Measurements from ENCODE around the gene LGALS7. TPM values are rescaled to one million over a fixed set of nuclear protein-coding genes. Genes with fewer than 3 reads are reported as not detected.

Gene LGALS7
- total RNA-seq, 1 donor from 2014 or later: not detected

- no peak overlapping the region for H3K4me3 Mint-ChIP-seq (ENCODE audit: unreplicated experiment)
- peaks cover 5% of the 10 kb centered on the region for H3K36me3 Mint-ChIP-seq (ENCODE audit: unreplicated experiment)
- peaks cover 7% of the 10 kb centered on the region for H3K9me3 Mint-ChIP-seq (ENCODE audit: unreplicated experiment)
- H3K4me1 Mint-ChIP-seq (ENCODE audit: low read depth, unreplicated experiment): no peaks in the 10 kb centered on the region
- DNase-seq: no peak
- H3K27ac Mint-ChIP-seq (ENCODE audit: unreplicated experiment): no peak overlapping the region
- peaks cover 8% of the 10 kb centered on the region for H3K27me3 Mint-ChIP-seq (ENCODE audit: unreplicated experiment)
- no peak for TF ChIP-seq CTCF (IDR thresholded peaks at IDR 0.05; ENCODE audit: partially characterized antibody, unreplicated experiment)
These were observed 31.0 kb downstream of the LGALS7 start for GRCh38 chr19:38742296-38742695.

GRCh38 chr19:38741670-38742069 is 31.6 kb downstream of the LGALS7 start:
- Mint-ChIP-seq H3K36me3 (ENCODE audit: unreplicated experiment) (peaks cover 5% of the 10 kb centered on the region), H3K4me1 (ENCODE audit: low read depth, unreplicated experiment) (no peaks in the 10 kb centered on the region), H3K27ac (ENCODE audit: unreplicated experiment) (no peak overlapping the region), H3K9me3 (ENCODE audit: unreplicated experiment) (peaks cover 7% of the 10 kb centered on the region), H3K27me3 (ENCODE audit: unreplicated experiment) (peaks cover 8% of the 10 kb centered on the region), H3K4me3 (ENCODE audit: unreplicated experiment) (no peak overlapping the region)
- no peak for TF ChIP-seq CTCF (IDR thresholded peaks at IDR 0.05; ENCODE audit: partially characterized antibody, unreplicated experiment)
- peak; percentile 12 for DNase-seq

- peaks cover 8% of the 10 kb centered on the region for H3K27me3 Mint-ChIP-seq (ENCODE audit: unreplicated experiment)
- no peak for DNase-seq
- H3K4me1 Mint-ChIP-seq (ENCODE audit: low read depth, unreplicated experiment): no peaks in the 10 kb centered on the region
- peaks cover 7% of the 10 kb centered on the region for H3K9me3 Mint-ChIP-seq (ENCODE audit: unreplicated experiment)
- peaks cover 5% of the 10 kb centered on the region for H3K36me3 Mint-ChIP-seq (ENCODE audit: unreplicated experiment)
- H3K27ac Mint-ChIP-seq (ENCODE audit: unreplicated experiment): no peak overlapping the region
- H3K4me3 Mint-ChIP-seq (ENCODE audit: unreplicated experiment): no peak overlapping the region
- TF ChIP-seq CTCF (IDR thresholded peaks at IDR 0.05; ENCODE audit: partially characterized antibody, unreplicated experiment): no peak
These were observed 32.4 kb downstream of the LGALS7 start for GRCh38 chr19:38740932-38741331.

- H3K9me3 Mint-ChIP-seq (ENCODE audit: unreplicated experiment): peaks cover 7% of the 10 kb centered on the region
- DNase-seq: no peak
- H3K4me1 Mint-ChIP-seq (ENCODE audit: low read depth, unreplicated experiment): no peaks in the 10 kb centered on the region
- TF ChIP-seq CTCF (IDR thresholded peaks at IDR 0.05; ENCODE audit: partially characterized antibody, unreplicated experiment): no peak
- no peak overlapping the region for H3K27ac Mint-ChIP-seq (ENCODE audit: unreplicated experiment)
- no peak overlapping the region for H3K4me3 Mint-ChIP-seq (ENCODE audit: unreplicated experiment)
- H3K36me3 Mint-ChIP-seq (ENCODE audit: unreplicated experiment): peaks cover 5% of the 10 kb centered on the region
- peaks cover 8% of the 10 kb centered on the region for H3K27me3 Mint-ChIP-seq (ENCODE audit: unreplicated experiment)
These were observed 33.1 kb downstream of the LGALS7 start for GRCh38 chr19:38740257-38740592.

DNA sequence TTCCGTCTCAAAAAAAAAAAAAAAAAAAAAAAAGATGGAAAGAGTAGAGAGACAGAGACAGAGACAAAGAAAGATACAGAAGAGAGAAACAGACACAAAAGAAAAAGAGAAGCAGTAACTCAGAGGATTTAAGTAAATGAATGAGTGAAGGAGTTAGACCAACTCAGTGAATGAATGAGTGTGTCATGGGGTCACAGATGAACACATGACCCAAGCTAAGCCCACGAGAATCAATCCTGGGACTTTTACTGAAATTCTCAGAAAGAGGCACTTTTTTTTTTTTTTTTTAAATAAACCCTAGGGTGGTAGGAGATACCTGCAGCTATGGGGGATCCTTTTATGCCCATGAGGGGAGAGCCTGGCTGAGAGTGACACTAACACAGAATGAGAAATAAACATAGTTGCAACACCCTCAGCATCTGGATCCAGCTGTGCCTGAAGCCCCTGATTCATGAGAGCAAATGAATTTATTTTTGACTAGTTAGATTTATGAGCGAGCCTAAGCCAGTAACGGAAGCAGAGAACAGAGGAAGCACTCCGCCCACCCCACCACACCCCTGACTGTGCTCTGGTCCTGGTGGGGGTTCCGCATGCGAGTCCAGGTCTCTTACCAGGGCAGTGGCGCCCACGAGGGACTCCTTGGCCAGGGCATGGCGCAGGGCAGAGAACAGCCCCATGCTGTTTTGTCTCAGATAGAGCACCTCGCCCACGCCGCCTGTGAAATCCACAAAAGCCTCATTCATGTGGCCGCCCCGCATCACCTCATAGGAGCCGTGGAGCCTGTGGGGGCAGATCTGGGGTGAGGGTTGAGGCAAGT is 33.7 kb downstream of the LGALS7 start:
- H3K4me3 Mint-ChIP-seq (ENCODE audit: unreplicated experiment): no peak overlapping the region
- no peak for DNase-seq
- no peak overlapping the region for H3K27ac Mint-ChIP-seq (ENCODE audit: unreplicated experiment)
- TF ChIP-seq CTCF (IDR thresholded peaks at IDR 0.05; ENCODE audit: partially characterized antibody, unreplicated experiment): no peak
- peaks cover 5% of the 10 kb centered on the region for H3K36me3 Mint-ChIP-seq (ENCODE audit: unreplicated experiment)
- no peaks in the 10 kb centered on the region for H3K4me1 Mint-ChIP-seq (ENCODE audit: low read depth, unreplicated experiment)
- H3K27me3 Mint-ChIP-seq (ENCODE audit: unreplicated experiment): peaks cover 8% of the 10 kb centered on the region
- H3K9me3 Mint-ChIP-seq (ENCODE audit: unreplicated experiment): peaks cover 7% of the 10 kb centered on the region
